Measurements from ENCODE around the gene YY1. TPM values are rescaled to one million over a fixed set of nuclear protein-coding genes. Genes with fewer than 3 reads are reported as not detected.

The YY1 gene
- total and polyA plus RNA-seq, 2 of the 4 experiments (the other 2 are of a cell fraction), result 21.7 to 29.9 TPM

DNA sequence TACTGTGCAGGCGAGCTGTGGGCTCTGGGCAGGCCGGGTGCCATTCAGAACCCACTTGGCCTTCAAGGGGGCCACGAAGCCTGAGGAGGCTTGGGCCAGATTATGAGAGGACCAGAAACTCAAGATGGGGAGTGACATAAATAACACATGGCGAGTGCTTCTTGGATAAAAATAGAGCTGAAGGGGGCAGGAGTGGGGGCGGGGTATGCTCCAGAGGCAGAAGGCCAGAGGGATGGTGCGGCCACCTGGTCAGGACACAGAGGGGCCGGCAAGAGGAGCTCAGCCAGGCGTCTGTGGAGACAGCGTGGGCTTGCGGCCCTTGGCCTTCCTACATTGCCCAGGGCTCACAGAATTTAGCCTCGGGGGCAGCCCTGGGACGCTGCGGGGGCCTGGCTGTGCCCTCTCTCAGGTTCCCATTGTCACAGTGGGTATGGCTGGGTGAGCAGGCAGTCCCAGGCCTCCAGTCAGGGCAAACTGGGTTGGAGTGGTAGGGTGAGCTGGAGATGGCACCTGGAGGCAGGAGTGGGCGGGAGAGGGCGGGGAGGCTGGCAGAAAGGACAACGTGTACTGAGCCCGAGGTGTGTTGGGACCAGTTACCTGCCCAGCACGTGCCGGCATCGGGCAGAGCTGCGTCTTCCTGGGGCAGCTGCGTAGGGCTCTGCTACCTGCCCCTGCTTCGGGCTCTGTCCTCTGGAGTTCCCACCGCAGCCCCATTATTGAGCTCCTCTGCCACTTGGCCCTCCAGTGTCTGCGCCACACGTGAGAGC lies 74.7 kb downstream of the YY1 start:
- H3K9me3 ChIP-seq (ENCODE audit: control insufficient read depth, insufficient read depth, low read length), result no peaks in the 10 kb centered on the region
- H3K4me1 ChIP-seq (ENCODE audit: control insufficient read depth, insufficient read depth, low read length), result peaks cover 7% of the 10 kb centered on the region; the same call in 1 of the 2 replicates
- H3K9me1 ChIP-seq (ENCODE audit: insufficient read depth, low read length), result no peaks in the 10 kb centered on the region
- no peak overlapping the region for H4K8ac ChIP-seq (ENCODE audit: low read depth in 2 of 2, low read length in 2 of 2)
- H4K20me1 ChIP-seq (ENCODE audit: insufficient read depth, low read length), result no peaks in the 10 kb centered on the region
- peak overlapping the region; percentile 43 for H2AFZ ChIP-seq (replicated peaks; ENCODE audit: low read length, poor library complexity)
- H4K5ac ChIP-seq (ENCODE audit: low read depth, low read length), result no peak overlapping the region
- no peaks in the 10 kb centered on the region for H3K27me3 ChIP-seq (ENCODE audit: control insufficient read depth, insufficient read depth, low read length)
- 84% methylated on average over 13 of the region's 26 CpGs; no CpG with 5 or more reads in 1 of the 2 experiments for WGBS, 2 experiments (ENCODE audit: extremely low coverage in 2 of 2, insufficient read length in 1 of 2)
- no peak overlapping the region for H3K4me3 ChIP-seq (ENCODE audit: insufficient read depth, low read depth, low read length)
- no peak for ATAC-seq (ENCODE audit: low read depth)
- no peaks in the 10 kb centered on the region; a peak in 1 of 4 replicates for H3K79me1 ChIP-seq (ENCODE audit: low read depth in 1 of 2, low read length in 2 of 2)
- H2BK120ac ChIP-seq (ENCODE audit: low read depth, low read length), result no peak overlapping the region
- peak overlapping the region; percentile 55 for H2AK9ac ChIP-seq (replicated peaks; ENCODE audit: low read depth, low read length, poor library complexity)
- no peak overlapping the region for H2BK15ac ChIP-seq (ENCODE audit: low read depth, low read length)
- no peaks in the 10 kb centered on the region for H3K36me3 ChIP-seq (ENCODE audit: control insufficient read depth, insufficient read depth, low read length)
- intact Hi-C loops (cut with micrococcal nuclease), result no loop called here
- CTCF ChIA-PET, result interaction anchor here (1.5 kb wide), 1 partner anchor 59 kb away, joined by 4 read pairs; no protein-coding TSS in a partner anchor
- no peak overlapping the region for H3K27ac ChIP-seq (ENCODE audit: insufficient read depth, low read length)
- dilution Hi-C loops (cut with HindIII; ENCODE audit: low sequenced_read_pairs, unreplicated experiment), result no loop called here
- no peak overlapping the region for H2AK5ac ChIP-seq (ENCODE audit: low read depth, low read length)
- H3K4ac ChIP-seq (ENCODE audit: low read depth, low read length), result no peak overlapping the region
- H2BK20ac ChIP-seq (ENCODE audit: low read depth, low read length), result no peak overlapping the region
- no peak overlapping the region for H3K4me2 ChIP-seq (ENCODE audit: low read depth, low read length)
- H3K9ac ChIP-seq (ENCODE audit: low read depth, low read length), result no peak overlapping the region
- no peak overlapping the region for H3K56ac ChIP-seq (ENCODE audit: extremely low read depth, insufficient read depth, low read length)
- no peak overlapping the region for H3K14ac ChIP-seq (replicated peaks; ENCODE audit: low read depth, low read length)
- POLR2A ChIA-PET (ENCODE audit: unreplicated experiment), result no interaction called here
- no peak overlapping the region for H2BK5ac ChIP-seq (ENCODE audit: low read depth, low read length, poor library complexity, severe bottlenecking)
- no peak overlapping the region for H4K91ac ChIP-seq (ENCODE audit: insufficient read depth, low read depth, low read length)
- H3K18ac ChIP-seq (ENCODE audit: low read depth, low read length), result no peak overlapping the region
- H3K23ac ChIP-seq (ENCODE audit: low read depth, low read length), result no peak overlapping the region
- DNase-seq, result no peak
- BruUV-seq (replicated peaks), result no TSS peak
- in situ Hi-C loops (cut with MboI; ENCODE audit: low sequenced_read_pairs), result no loop called here
- TF ChIP-seq, protein P1, sequence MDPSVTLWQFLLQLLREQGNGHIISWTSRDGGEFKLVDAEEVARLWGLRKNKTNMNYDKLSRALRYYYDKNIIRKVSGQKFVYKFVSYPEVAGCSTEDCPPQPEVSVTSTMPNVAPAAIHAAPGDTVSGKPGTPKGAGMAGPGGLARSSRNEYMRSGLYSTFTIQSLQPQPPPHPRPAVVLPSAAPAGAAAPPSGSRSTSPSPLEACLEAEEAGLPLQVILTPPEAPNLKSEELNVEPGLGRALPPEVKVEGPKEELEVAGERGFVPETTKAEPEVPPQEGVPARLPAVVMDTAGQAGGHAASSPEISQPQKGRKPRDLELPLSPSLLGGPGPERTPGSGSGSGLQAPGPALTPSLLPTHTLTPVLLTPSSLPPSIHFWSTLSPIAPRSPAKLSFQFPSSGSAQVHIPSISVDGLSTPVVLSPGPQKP (IDR thresholded peaks at IDR 0.05; ENCODE audit: borderline replicate concordance, low read depth, low read length), result no peak
- TF ChIP-seq BHLHE40 (IDR thresholded peaks at IDR 0.05; ENCODE audit: low read depth, low read length) (no peak), POLR2A (IDR thresholded peaks at IDR 0.05; ENCODE audit: low read depth, low read length) (no peak), SMC3 (IDR thresholded peaks at IDR 0.05; ENCODE audit: low read depth, low read length) (no peak), RAD21 (IDR thresholded peaks at IDR 0.05; ENCODE audit: low read length) (no peak), CHD1 (IDR thresholded peaks at IDR 0.05; ENCODE audit: low read depth, low read length) (no peak), RCOR1 (IDR thresholded peaks at IDR 0.05; ENCODE audit: insufficient replicate concordance, low read length) (no peak), MXI1 (IDR thresholded peaks at IDR 0.05; ENCODE audit: borderline replicate concordance, low read depth, low read length) (no peak), CEBPB (IDR thresholded peaks at IDR 0.05; ENCODE audit: low read depth, low read length) (no peak), RFX5 (IDR thresholded peaks at IDR 0.05; ENCODE audit: low read depth, low read length) (no peak), MAZ (IDR thresholded peaks at IDR 0.05; ENCODE audit: borderline replicate concordance, low read depth, low read length) (no peak), NFE2L2 (IDR thresholded peaks at IDR 0.05; ENCODE audit: low read depth, low read length) (no peak), FOS (IDR thresholded peaks at IDR 0.05; ENCODE audit: low read depth, low read length) (no peak)
- TF ChIP-seq, protein P2, sequence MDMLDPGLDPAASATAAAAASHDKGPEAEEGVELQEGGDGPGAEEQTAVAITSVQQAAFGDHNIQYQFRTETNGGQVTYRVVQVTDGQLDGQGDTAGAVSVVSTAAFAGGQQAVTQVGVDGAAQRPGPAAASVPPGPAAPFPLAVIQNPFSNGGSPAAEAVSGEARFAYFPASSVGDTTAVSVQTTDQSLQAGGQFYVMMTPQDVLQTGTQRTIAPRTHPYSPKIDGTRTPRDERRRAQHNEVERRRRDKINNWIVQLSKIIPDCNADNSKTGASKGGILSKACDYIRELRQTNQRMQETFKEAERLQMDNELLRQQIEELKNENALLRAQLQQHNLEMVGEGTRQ (IDR thresholded peaks at IDR 0.05; ENCODE audit: low read depth, low read length), result no peak
- TF ChIP-seq, protein P3, sequence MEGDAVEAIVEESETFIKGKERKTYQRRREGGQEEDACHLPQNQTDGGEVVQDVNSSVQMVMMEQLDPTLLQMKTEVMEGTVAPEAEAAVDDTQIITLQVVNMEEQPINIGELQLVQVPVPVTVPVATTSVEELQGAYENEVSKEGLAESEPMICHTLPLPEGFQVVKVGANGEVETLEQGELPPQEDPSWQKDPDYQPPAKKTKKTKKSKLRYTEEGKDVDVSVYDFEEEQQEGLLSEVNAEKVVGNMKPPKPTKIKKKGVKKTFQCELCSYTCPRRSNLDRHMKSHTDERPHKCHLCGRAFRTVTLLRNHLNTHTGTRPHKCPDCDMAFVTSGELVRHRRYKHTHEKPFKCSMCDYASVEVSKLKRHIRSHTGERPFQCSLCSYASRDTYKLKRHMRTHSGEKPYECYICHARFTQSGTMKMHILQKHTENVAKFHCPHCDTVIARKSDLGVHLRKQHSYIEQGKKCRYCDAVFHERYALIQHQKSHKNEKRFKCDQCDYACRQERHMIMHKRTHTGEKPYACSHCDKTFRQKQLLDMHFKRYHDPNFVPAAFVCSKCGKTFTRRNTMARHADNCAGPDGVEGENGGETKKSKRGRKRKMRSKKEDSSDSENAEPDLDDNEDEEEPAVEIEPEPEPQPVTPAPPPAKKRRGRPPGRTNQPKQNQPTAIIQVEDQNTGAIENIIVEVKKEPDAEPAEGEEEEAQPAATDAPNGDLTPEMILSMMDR (conservative IDR thresholded peaks at IDR 0.05; ENCODE audit: low read depth, low read length), result no peak
